H1 (cell line): Measurements from ENCODE around the gene SEC14L6. TPM values are rescaled to one million over a fixed set of nuclear protein-coding genes. Genes with fewer than 3 reads are reported as not detected.

Experiments
- GABPA ChIP-seq: IDR thresholded peaks from 2 replicates; pipeline ENCODE4 v1.6.1; 2011; ENCODE audit warnings: mild to moderate bottlenecking, low read length, moderate library complexity, borderline replicate concordance; ENCODE audit not compliant: insufficient read depth
- KDM4A ChIP-seq: IDR thresholded peaks from one replicate; pipeline ENCODE4 v1.7.1; 2012; ENCODE audit warnings: low read depth, mild to moderate bottlenecking, moderate library complexity, low read length, inconsistent platforms; ENCODE audit not compliant: severe bottlenecking
- USF2 ChIP-seq: IDR thresholded peaks from 2 replicates; pipeline ENCODE4 v1.6.1; 2011; ENCODE audit warnings: low read length, improper control_type of control experiment
- polyA plus RNA-seq, 7 experiments: library from polyadenylated mRNA; depleted of rRNA in 3 of 7; stranded (reverse) in 5 of 7; unstranded in 2 of 7; fragments of >200 nt in 5 of 7; fragments of 200-250 nt in 2 of 7; gene quantifications; 1 replicate in 5 of 7; 2 replicates in 1 of 7; 4 replicates in 1 of 7; pipeline versions ENCODE4 v1.2.1 to v1.2.3, GENCODE V29; 2011 to 2013; ENCODE audit warnings: missing spikeins in 2 of 7, mixed read lengths in 2 of 7
- total RNA-seq: library from RNA; stranded (reverse); fragmentation: NEBNext Ultra II Directional; extraction: Animal tissue kit (Norgen Biotek cat#: 25700); gene quantifications from 2 replicates; pipeline ENCODE4 v1.2.1, GENCODE V29; 2021

The SEC14L6 gene
- total and polyA plus RNA-seq, 2 of the 8 experiments (the other 6 are each of a cell fraction or from before 2014, with no cell fraction given) = 0.63 to 2.1 TPM

GRCh38 chr22:30495041-30495784, 51.3 kb downstream of the SEC14L6 start (continued):
- TF ChIP-seq USF2 = no peak
- no peak for TF ChIP-seq KDM4A
- TF ChIP-seq GABPA = no peak
